COLO668 (cell line): ENCODE results near the gene ACOT6.
"Not testable (repeated sequence)": the region's sequence is repeated elsewhere in the genome, so short reads cannot be mapped to it uniquely, and the experiment has no call there.

Experiments used
- DNase-seq: peaks from one replicate; lab custom pipeline; 2025; ENCODE audit not compliant: unreplicated experiment; lab: John Stamatoyannopoulos, UW

The ACOT6 gene, protein sequence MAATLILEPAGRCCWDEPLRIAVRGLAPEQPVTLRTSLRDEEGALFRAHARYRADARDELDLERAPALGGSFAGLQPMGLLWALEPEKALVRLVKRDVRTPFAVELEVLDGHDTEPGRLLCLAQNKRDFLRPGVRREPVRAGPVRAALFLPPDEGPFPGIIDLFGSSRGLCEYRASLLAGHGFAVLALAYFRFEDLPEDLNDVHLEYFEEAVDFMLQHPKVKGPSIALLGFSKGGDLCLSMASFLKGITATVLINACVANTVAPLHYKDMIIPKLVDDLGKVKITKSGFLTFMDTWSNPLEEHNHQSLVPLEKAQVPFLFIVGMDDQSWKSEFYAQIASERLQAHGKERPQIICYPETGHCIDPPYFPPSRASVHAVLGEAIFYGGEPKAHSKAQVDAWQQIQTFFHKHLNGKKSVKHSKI

DNA sequence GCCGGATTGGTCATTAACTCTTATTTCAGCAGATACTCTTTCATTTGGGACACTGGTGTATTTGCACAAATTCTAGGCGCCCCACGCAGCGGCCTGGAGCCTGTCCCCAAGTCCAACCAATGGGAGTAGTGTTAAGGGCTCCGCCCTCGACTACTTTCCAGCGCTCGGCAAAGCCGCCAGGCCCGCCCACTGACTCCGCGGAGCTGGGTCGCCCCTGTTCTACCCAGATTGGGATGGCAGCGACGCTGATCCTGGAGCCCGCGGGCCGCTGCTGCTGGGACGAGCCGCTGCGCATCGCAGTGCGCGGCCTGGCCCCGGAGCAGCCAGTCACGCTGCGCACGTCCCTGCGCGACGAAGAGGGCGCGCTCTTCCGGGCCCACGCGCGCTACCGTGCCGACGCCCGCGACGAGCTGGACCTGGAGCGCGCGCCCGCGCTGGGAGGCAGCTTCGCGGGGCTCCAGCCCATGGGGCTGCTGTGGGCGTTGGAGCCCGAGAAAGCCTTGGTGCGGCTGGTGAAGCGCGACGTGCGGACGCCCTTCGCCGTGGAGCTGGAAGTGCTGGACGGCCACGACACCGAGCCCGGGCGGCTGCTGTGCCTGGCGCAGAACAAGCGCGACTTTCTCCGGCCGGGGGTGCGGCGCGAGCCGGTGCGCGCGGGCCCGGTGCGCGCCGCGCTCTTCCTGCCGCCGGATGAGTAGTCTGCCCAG, at the start of gene ACOT6:
TSS of gene ACOT6 (plus strand) at position 179 of the 707 bp plus-strand sequence. CDS start at position 234, 55 bp downstream.
- peak; percentile 86 for DNase-seq

DNA sequence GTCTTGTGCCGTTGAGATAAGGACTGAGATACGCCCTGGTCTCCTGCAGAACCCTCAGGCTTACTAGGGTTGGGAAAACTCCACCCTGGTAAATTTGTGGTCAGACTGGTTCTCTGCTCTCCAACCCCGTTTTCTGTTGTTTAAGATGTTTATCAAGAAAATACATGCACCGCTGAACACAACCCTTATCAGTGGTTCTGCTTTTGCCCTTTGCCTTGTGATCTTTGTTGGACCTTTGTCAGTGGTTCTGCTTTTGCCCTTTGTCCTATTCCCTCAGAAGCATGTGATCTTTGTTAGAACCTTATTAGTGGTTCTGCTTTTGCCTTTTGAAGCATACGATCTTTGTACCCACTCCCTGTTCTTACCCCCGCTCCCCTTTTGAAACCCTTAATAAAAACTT, 49.6 kb upstream of the ACOT6 start:
- DNase-seq: not testable (repeated sequence)

DNA sequence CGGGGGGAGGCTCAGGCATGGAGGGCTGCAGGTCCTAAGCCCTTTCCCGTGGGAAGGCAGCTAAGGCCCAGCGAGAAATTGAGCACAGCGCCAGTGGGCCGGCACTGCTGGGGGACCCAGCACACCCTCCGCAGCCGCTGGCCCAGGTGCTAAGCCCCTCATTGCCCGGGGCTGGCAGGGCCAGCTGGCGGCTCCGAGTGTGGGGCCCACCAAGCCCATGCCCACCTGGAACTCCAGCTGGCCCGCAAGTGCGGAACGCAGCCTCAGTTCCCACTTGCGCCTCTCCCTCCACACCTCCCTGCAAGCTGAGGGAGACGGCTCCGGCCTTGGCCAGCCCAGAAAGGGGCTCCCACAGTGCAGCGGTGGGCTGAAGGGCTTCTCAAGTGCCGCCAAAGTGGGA, 45.9 kb upstream of the ACOT6 start:
- not testable (repeated sequence) for DNase-seq

DNA sequence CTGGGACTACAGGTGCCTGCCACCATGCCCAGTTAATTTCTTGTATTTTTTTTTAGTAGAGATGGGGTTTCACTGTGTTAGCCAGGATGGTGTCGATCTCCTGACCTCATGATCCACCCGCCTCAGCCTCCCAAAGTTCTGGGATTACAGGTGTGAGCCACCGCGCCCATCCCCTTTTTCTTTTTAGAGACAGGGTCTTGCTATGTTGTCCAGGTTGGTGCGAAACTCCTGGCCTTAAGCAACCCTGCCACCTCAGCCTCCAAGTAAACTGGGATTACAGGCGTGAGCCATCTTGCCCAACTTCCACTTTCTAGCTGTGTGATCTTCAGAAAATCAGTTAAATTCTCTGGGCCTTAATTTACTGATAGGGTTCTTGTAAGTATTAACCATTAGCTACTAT, 45.4 kb upstream of the ACOT6 start:
- not testable (repeated sequence) for DNase-seq

DNA sequence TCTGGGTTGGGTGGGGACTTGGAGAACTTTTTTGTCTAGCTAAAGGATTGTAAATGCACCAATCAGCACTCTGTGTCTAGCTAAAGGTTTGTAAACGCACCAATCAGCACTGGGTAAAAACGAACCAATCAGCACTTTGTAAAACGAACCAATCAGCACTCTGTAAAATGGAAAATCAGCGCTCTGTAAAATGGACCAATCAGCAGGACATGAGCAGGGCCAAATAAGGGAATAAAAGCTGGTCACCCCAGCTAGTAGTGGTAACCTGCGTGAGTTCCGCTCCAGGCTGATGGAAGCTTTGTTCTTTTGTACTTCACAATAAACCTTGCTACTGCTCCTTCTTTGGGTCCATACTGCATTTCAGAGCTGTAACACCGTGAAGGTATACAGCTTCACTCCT, 45.0 kb upstream of the ACOT6 start:
- DNase-seq: no peak

DNA sequence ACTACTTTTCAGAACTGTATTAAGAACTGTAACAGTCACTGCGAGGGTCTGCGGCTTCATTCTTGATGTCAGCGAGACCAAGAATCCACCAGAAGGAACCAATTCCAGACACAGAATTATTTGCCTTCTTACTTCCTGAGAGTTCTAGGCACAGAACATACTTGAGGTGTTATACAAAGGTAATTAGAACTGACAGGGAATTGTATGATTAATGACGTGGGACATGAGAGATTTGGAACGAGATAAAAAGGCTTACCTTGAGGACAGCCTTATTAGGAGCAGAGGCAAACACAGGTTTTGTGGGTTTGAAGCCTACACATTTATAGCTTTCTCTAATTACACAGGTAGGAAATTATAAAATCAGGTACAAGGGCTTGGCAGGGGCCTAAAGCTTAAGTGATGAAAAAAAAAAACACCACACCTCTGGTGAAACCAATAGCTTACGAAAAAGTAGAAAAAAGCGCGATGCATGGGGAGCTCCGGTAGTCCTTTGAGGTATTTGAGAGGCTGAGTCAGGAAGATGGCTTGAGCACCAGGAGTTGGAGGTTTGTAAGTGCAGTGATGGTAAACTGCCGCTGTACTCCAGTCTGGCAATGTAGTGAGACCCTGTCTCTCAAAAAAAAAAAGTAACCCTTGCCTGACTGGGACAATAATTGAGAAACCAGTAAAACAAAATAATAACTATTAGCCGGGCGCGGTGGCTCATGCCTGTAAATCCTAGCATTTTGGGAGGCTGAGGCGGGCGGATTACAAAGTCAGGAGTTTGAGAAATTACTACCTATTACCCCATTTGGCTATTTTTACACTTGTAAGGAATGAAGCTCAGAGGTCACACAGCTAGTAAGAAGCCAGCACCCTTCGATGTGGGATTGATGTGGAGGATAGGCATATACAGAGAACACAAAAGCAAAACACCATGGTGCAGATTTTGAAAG, 44.1 kb upstream of the ACOT6 start:
- peak; percentile 23 for DNase-seq

DNA sequence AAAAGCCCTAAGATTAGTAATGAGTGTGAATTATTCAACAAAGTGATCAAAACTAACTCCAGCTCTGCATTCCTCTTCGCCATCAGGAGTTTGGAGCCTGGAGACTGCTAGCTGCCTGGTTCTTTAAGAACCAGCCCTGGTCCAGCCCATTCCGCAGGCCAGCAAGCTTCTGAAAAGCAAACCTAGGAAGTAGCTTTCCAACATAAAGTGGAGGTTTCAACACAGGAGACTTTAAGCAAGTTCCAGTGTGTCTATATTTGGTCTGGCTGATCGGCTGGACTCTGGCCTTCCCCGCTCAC, 43.5 kb upstream of the ACOT6 start:
- not testable (repeated sequence) for DNase-seq

DNA sequence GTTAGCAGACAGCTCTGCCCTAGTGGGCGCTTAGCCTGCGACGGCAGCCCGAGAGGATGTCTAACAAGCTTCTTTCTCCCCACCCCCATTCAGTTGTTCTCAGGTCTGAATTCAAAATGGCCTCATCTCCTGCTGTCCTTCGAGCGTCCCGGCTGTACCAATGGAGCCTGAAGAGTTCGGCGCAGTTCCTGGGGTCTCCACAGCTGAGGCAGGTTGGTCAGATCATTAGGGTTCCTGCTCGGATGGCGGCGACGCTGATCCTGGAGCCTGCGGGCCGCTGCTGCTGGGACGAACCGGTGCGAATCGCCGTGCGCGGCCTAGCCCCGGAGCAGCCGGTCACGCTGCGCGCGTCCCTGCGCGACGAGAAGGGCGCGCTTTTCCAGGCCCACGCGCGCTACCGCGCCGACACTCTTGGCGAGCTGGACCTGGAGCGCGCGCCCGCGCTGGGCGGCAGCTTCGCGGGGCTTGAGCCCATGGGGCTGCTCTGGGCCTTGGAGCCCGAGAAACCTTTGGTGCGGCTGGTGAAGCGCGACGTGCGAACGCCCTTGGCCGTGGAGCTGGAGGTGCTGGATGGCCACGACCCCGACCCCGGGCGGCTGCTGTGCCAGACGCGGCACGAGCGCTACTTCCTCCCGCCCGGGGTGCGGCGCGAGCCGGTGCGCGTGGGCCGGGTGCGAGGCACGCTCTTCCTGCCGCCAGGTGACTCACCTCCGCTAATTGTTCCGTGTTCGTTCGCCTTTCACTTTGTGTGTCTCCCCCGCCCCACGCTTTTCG, 42.9 kb upstream of the ACOT6 start, which contains the start of gene ACOT2:
TSS of gene ACOT2 (plus strand) at position 29 of the 774 bp plus-strand sequence. CDS start at position 57, 28 bp downstream.
- DNase-seq: peak; percentile 92

DNA sequence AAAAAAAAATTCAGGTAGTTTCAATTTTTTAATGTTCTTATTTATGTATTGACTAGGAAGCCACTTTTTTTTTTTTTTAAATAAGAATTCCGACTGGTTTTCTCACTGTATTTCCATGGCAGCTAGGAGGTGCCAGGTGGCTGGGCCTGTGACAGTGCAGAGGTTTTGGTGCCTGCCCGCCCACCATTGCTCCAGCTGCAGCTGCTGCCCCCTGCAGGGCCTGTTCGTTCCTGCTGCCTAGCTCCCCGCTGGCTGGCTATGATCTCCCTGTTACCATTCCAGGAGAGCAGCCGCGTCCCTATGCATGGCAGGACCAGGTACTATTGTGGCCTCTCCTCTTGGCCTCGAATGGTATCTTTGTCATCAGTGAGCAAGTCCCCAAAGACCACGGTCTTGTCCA, 41.4 kb upstream of the ACOT6 start:
- DNase-seq: peak; percentile 59

DNA sequence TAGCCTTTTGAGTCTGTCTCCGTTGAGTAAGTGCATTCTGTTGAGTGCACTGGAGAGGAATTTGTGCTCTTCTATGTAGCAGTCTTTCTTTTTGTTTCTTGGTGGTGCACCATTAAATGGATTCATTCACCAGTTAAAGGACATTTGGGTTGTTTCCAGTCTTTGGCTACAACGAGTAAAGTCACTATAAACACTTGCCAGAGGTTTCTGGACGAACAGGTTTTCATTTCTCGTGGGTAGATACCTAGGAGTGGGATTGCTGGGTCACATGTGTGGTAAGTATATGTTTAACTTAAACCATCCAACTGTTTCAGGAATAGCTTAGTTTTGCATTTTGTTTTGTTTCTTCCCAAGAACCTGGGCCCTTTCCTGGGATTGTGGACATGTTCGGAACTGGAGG, 39.3 kb upstream of the ACOT6 start:
- not testable (repeated sequence) for DNase-seq

DNA sequence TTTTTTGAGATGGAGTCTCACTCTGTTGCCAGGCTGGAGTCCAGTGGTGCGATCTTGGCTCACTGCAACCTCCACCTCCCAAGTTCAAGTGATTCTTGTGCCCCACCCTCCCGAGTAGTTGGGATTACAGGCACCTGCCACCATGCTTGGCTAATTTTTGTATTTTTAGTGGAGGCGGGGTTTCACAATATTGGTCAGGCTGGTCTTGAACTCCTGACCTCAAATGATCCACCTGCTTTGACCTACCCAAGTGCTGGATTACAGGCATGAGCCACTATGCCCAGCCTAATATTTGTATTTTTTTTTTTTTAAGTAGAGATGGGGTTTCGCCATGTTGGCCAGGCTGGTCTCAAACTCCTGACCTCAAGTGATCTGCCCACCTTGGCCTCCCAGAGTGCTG, 38.6 kb upstream of the ACOT6 start:
- not testable (repeated sequence) for DNase-seq

DNA sequence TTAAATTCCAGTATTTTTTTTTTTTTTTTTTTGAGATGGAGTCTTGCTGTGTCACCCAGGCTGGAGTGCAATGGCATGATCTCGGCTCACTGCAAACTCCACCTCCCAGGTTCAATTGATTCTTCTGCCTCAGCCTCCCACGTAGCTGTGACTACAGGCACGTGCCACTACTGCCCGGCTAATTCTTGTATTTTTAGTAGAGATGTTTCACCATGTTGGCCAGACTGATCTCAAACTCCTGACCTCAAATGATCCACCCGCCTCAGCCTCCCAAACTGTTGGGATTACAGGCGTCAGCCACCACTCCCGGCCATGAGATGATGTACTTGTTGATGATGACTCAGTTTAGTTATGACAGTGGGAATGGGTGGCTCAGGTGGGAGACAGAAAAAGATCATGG, 38.1 kb upstream of the ACOT6 start:
- not testable (repeated sequence) for DNase-seq

DNA sequence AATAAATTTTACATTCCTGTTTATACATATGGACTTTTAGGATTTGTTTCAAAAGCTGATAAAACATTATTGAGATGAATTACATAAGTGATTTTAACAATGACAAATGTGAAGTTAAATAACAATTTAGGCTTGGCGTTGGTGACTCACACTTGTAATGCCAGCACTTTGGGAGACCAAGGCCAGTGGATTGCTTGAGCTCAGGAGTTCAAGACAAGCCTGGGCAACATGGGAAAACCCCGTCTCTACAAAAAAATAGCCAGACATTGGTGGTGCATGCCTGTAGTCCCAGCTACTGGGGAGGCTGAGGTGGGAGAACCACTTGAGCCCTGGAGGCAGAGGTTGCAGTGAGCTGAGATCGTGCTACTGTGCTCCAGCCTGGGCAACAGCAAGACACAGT, 35.9 kb upstream of the ACOT6 start:
- DNase-seq: no peak

DNA sequence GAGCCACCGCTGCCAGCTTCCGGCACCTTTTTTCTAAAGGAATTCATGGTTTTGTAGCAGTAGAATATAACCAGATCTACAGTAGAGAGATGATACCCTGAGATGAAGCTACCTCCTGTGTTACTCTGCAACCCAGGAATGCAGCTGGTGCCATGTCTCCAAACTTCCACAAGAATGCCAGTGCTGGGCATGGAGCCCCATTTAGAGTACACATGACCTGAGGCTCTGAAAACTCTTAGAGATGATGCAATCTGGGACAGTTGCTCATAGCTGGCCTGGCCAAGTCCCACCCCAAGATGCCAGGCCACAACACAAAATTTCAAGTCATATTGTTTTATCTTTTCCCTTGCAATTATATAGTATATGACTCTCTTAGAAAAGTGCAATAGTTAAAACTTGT, 35.1 kb upstream of the ACOT6 start:
- not testable (repeated sequence) for DNase-seq

DNA sequence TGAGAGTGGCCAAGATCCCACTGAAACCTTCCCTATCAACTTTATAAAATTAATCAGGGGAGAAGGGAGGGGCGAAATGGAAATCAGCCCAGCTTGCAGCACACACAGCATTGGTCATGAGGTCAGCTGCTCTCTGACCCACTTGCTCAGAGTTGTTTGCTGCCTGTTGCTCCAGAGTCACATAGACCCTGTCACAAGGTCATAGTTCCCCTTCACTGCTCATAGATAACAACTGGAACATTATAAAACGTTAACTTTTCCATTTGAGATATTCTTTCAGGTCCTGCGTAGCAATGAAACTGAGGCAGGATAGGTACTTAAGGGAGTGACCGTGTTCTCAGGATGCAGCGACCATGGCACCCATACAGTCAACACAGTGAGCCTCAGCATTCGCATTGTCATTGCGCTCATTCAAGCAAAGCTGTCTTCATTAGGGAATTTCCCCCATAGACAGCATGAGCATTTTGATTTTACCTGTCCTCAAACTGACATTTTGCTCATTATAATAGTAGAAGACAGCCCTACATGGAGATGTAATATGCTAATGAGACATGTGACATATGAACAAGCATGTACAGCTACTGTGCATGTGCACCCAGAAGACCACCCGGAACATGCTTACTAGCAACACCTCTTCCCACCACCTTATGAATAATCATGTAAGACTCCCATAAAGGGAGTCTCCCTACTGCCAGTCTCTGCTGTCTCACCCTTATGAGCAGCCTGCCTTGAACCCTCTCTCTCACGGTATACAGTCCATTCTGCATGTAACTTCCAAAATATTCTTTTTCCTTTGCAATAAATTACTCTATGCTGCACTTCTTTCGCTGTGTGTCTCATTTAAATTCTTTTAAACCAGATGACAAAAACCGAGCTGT, 30.0 kb upstream of the ACOT6 start:
- not testable (repeated sequence) for DNase-seq

DNA sequence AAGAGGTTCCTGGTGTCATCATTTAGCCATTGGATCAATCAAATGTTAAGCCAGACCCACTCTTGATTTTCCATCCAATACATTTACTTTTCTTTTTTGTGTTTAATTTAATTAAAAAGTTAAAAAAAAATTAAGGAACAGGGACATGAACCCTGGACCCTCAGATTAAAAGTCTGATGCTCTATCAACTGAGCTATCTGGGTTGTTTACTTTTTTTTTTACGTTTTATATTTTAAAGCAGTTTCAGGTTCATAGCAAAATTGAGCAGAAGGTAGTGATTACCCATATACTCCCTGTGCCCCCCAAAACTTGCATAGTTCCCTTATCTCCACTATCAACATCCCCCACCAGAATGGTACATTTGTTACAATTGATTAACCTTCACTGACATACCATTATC, 23.6 kb upstream of the ACOT6 start:
- no peak for DNase-seq

DNA sequence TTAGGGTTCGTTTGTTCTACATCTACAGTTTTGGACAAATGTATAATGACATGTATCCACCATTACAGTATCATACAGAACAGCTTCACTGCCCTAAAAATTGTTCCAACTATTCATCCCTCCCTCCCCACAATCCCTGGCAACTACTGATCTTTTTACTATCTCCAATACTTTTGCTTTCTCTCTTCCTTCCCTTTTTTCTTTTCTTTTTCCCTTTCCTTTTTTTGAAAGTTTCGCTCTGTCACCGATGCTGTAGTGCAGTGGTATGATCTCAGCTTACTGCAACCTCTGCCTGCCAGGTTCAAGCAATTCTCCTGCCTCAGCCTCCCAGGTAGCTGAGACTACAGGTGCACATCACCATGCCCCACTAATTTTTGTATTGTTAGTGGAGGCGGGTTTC, 23.2 kb upstream of the ACOT6 start:
- no peak for DNase-seq

DNA sequence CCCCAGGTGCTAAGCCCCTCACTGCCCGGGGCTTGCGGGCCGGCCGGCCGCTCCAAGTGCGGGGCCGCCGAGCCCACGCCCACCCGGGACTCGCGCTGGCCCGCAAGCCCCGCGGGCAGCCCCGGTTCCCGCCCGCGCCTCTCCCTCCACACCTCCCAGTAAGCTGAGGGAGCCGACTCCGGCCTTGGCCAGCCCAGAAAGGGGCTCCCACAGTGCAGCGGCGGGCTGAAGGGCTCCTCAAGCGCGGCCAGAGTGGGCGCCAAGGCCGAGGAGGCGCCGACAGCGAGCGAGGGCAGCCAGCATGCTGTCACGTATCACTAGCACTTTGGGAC, 21.7 kb upstream of the ACOT6 start:
- DNase-seq: not testable (repeated sequence)

DNA sequence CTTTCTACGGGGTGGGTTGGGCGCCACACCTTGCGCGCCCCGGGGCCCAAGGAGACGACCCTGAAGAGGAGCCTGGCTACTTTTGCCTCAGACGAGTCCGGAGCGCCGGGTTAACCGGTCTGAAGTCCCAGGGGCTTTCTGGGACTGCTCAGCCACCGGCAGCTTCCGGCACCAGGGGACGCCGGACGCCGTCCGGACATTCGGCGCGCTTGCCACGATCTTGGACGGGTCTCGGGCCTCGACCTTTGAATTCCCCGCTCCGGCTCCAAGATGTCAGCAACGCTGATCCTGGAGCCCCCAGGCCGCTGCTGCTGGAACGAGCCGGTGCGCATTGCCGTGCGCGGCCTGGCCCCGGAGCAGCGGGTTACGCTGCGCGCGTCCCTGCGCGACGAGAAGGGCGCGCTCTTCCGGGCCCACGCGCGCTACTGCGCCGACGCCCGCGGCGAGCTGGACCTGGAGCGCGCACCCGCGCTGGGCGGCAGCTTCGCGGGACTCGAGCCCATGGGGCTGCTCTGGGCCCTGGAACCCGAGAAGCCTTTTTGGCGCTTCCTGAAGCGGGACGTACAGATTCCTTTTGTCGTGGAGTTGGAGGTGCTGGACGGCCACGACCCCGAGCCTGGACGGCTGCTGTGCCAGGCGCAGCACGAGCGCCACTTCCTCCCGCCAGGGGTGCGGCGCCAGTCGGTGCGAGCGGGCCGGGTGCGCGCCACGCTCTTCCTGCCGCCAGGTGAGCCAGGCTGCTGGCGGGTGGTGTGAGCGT, 20.4 kb upstream of the ACOT6 start, which contains the start of gene ACOT4:
TSS of gene ACOT4 (plus strand) at position 184 of the 760 bp plus-strand sequence. CDS start at position 271, 87 bp downstream.
- DNase-seq: peak; percentile 92
